SHP77 (cell line): Measurements from ENCODE around the gene RPS29.
A peak's percentile ranks its signal among the peaks of the same experiment; 100 is the strongest.
"Not testable (repeated sequence)": the region's sequence is repeated elsewhere in the genome, so short reads cannot be mapped to it uniquely, and the experiment has no call there.

ENCODE experiments used
- DNase-seq, 2 experiments: peaks; one replicate each; lab custom pipeline; 2025; lab: John Stamatoyannopoulos, UW

The RPS29 gene

GRCh38 chr14:49585803-49586672 is at the start of gene RPS29:
RPS29 (minus strand) TSS chr14:49586380; CDS start chr14:49586346, 34 bp downstream.
- DNase-seq, result peak; percentile 97 to 99

DNA sequence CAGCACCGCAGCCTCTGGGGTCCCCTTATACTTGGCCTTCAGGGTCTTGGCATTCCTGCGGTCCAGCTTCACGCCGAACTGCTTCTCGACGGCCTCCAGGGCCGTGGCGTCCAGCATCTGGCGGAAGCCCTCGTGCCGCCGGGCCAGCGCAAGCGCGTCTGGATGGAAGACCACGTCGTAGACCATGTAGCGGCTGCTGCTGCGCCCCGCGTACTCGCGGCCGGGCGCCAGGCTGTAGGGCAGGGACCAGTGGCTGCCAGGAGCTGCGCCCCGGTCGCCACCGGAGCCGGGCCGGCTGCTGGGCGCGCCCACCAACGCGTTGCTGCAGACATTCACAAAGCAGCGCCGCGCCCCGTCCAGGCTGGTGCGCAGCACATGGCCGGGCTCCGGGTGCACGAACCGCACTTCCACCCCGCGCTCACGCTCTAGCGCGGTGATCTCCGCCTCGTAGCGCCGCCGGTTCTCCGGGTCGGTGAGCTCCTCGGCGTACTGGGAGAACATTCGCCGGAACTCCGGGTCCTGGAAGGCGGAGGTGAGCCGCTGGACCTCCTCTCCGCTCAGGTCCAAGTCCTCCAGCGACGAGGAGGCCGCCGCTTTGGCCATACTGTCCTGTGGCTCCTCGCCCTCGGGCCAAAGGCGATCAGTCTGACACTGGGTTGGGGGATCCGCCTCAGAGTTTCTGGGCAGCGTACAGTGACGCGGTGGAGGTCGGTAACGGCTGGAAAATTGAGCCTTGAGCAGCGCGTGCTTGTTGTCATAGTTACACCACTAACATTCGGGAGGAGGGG is 48.6 kb upstream of the RPS29 start, which contains the start of gene DNAAF2:
TSS of gene DNAAF2 (minus strand) at position 698 of the 788 bp plus-strand sequence. CDS start at position 603, 95 bp downstream.
- peak; percentile 17 to 67 for DNase-seq

GRCh38 chr14:49633640-49634546 is 47.7 kb upstream of the RPS29 start:
- DNase-seq, result peak; percentile 87 to 91

DNA sequence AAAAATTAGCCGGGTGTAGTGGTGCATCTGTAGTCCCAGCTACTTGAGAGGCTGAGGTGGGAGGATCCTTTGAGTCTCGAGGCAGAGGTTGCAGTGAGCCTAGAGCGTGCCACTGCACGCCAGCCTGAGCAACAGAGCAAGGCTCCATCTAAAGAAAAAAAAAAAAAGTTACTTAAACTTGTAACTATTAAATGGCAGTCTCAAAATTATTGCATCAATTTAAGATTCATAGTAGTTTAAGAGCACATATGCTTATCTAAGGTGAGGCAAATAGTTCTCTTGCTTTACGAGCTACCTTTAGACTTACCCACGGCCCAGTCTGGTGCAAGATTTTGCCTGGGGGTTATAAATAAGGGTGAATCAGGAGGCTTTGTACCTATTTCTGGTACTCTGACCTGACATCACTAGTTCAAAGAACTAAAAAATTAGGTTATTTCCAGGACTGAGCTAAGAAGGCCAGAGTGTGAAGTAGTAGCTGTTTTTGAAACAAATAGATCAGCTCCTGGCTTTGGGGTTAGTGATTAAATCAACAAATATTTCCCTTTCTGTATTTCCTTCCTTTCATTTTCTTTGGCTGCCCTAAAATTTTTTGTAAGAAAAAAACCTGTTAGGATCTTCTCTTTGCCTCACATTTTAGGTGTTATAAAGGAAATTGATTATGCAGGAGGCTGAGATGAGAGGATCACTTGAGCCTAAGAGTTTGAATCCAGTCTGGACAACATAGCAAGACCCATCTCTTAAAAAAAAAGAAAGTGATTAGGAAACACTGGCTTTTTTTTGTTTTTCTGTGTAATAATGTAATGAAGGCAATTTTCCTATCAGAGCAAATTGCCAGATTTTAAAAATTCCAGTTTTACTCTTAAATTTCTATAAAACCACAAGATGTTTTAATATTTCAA is 38.0 kb upstream of the RPS29 start:
- DNase-seq, result no peak

DNA sequence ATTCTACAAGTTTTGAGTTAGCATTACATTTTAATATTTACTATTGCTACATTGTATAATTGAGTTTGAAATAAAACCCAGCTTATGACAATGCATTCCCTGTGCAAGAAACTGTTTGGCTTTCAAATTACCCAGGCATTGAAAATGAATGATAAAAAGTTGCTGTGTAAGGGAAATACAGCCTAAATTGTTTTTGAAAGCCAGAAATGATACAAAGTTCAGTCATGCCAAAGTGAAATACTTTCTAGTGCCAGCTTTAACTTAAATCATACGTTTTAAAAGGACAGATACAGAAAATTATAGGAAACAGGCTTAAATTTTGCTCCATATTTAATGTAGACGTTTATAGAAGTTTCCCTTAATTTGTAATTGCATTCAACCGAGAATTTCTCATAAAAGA is 37.2 kb upstream of the RPS29 start:
- no peak for DNase-seq

- DNase-seq, result no peak
Observed at GRCh38 chr14:49622022-49622607, 35.9 kb upstream of the RPS29 start.

- peak; percentile 59 to 86 for DNase-seq
Observed at GRCh38 chr14:49621114-49621881, 35.1 kb upstream of the RPS29 start.

- DNase-seq, result peak; percentile 99 to 100
Observed at GRCh38 chr14:49620182-49621113, 34.3 kb upstream of the RPS29 start, which contains the start of the genes MGAT2 and RPL36AL. MGAT2 (plus strand) TSS chr14:49620799; CDS start chr14:49621269, 470 bp downstream. RPL36AL (minus strand) TSS chr14:49620626; CDS start chr14:49619104, 1,522 bp downstream.

- DNase-seq, result no peak
Observed at GRCh38 chr14:49619730-49620129, 33.5 kb upstream of the RPS29 start.

DNA sequence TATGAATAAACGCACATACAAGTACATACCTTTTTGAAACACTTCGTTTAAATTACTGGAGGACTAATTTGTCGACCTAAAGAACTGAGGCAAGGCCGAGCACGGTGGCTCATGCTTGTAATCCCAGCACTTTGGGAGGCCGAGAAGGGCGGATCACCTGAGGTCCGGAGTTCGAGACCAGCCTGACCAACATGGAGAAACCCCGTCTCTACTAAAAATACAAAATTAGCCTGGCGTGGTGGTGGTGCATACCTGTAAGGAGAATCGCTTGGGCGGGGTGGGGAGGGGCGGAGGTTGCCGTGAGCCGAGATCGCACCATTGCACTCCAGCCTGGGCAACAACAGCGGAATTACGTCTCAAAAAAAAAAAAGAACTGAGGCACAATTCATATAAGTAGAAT is 33.1 kb upstream of the RPS29 start:
- not testable (repeated sequence) for DNase-seq

- DNase-seq, result no peak
Observed at GRCh38 chr14:49617852-49618519, 31.8 kb upstream of the RPS29 start.

DNA sequence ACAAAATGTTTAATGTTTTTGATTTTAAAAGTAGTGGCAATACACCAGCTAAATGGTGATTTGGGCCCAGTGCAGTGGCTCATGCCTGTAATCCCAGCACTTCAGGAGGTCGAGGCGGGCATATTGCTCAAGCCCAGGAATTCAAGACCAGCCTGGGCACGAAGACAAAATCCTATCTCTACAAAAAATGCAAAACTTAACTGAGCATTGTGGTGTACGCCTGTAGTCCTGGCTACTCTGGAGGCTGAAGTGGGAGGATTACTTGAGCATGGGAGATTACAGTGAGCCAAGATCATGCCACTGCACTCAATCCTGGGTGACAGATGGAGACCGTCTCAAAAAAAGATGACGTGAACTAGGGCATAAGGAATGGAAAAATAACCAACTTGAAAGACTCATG is 29.6 kb upstream of the RPS29 start:
- no peak for DNase-seq

- no peak for DNase-seq
Observed at GRCh38 chr14:49614196-49614595, 28.0 kb upstream of the RPS29 start.

GRCh38 chr14:49612671-49613070 is 26.5 kb upstream of the RPS29 start:
- no peak for DNase-seq

DNA sequence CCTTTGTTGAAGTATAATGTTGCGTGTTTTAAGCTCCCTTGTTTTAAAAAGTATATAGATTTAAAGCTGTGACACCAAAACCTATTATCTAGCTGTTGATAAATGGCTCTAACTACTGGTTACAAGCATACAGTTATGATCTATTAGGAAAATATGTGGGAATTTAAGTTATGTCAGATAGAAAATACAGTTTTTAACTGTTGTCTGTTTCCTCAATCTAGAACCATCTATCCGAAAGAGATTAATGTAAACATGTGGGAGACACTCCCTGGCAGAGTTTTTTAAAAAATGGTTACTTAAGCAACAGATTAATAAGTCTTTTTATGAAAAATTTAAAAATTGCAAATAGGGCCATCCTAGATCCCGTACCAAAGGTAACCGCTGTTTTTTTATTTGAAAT is 26.1 kb upstream of the RPS29 start:
- no peak for DNase-seq

GRCh38 chr14:49607583-49607982 is 21.4 kb upstream of the RPS29 start:
- no peak for DNase-seq

- peak; percentile 84 to 86 for DNase-seq
Observed at GRCh38 chr14:49598485-49599300, 12.5 kb upstream of the RPS29 start, which contains the start of gene LRR1. LRR1 (plus strand) TSS chr14:49598940; CDS start chr14:49599021, 81 bp downstream.
